ENCODE measurements around the gene SNORC. TPM values are rescaled to one million over a fixed set of nuclear protein-coding genes. Genes with fewer than 3 reads are reported as not detected.

Gene SNORC
- total and polyA plus RNA-seq, 9 of the 15 experiments (the other 6 are each of a cell fraction or from before 2014, with no cell fraction given), result 0.14 to 2.5 (median 0.72) TPM; not detected in 2

DNA sequence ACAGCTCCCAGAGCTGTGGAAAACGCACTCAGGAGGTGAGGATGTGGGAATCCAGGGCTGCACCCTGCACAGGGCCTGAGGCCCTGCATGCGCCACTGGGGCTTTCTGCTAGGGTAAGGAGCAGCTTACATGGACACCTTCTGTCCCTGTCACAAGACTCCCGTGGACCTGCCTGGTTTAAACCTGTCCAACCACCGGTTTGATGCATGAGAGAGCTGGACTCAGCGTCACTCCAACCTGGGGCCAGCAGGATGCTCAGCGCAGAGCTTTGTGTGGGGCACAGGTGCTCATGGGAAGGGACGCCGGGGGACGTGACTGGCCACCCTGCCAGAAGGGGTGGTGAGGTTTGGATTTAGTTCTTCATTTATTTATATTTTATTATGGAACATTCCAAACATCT, 24.2 kb downstream of the SNORC start:
- no peak overlapping the region; a peak in 1 of 4 replicates for H3K9ac ChIP-seq (ENCODE audit: insufficient read depth in 1 of 2, low read depth in 2 of 2, low read length in 2 of 2)
- no peaks in the 10 kb centered on the region for H4K20me1 ChIP-seq (replicated peaks; ENCODE audit: control insufficient read depth, insufficient read depth, low read length)
- H3K9me1 ChIP-seq (ENCODE audit: control insufficient read depth, insufficient read depth, low read length), result no peaks in the 10 kb centered on the region
- H2AFZ ChIP-seq (ENCODE audit: low read depth, low read length), result no peak overlapping the region
- CTCF ChIA-PET (ENCODE audit: low intra/inter-chr PET ratio), result no interaction called here
- BruUV-seq (replicated peaks), result no TSS peak
- no peaks in the 10 kb centered on the region for H3K36me3 ChIP-seq (ENCODE audit: control insufficient read depth, insufficient read depth, low read length)
- H3K9me3 ChIP-seq (replicated peaks; ENCODE audit: control insufficient read depth, insufficient read depth, low read depth, low read length), result no peaks in the 10 kb centered on the region
- no peak for TF ChIP-seq CBX8 (IDR thresholded peaks at IDR 0.05; ENCODE audit: borderline replicate concordance, extremely low read depth, low read depth, low read length, poor library complexity, severe bottlenecking)
- no peak overlapping the region for H3K27ac ChIP-seq (ENCODE audit: extremely low read depth, low read depth, low read length)
- DNase-seq (ENCODE audit: extremely low read depth in 1 of 4, low spot score in 3 of 4) (no peak), ATAC-seq (no peak), FAIRE-seq (no peak)
- H3K79me2 ChIP-seq (ENCODE audit: control insufficient read depth, insufficient read depth, low read length), result no peaks in the 10 kb centered on the region
- POLR2A ChIA-PET, result no interaction called here
- H3K4me1 ChIP-seq (replicated peaks in 1 of 2; ENCODE audit: control insufficient read depth in 2 of 2, insufficient read depth in 2 of 2, low read length in 2 of 2), result peaks cover 5 to 11% of the 10 kb centered on the region in 2 experiments; a peak in 3 of 5 replicates
- in situ Hi-C loops (cut with MboI) (no loop called here), intact Hi-C loops (cut with micrococcal nuclease) (no loop called here)
- no peak overlapping the region for H3K4me3 ChIP-seq
- WGBS (ENCODE audit: insufficient coverage, low coverage, missing lambda C conversion rate), result 15% methylated on average over 7 of the region's 9 CpGs
- peaks cover 0 to 47% of the 10 kb centered on the region in 2 experiments; a peak in 3 of 5 replicates for H3K27me3 ChIP-seq (ENCODE audit: control insufficient read depth in 2 of 2, insufficient read depth in 2 of 2, low read length in 2 of 2)
- no peak overlapping the region for H3K4me2 ChIP-seq (ENCODE audit: insufficient read depth, low read length)

DNA sequence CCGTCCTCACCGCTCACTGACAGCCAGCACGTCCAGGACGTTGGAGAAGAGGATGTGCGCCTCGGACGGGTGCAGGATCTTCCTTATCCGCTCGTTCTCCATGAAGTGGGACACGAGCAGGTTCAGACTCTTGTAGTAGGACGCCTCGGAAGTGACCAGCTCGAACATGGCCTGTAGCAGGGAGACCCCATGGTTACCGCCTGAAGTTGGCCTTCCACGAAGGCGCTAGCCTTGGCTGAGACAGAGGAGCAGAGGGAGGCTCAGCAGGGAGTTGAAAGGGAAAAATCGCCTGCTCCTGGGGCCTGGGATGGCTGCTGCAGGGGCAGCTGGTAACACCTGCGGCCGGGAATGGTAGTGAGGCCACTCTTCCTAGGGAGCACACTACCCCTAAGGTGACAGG, 24.7 kb downstream of the SNORC start:
- H2AFZ ChIP-seq (ENCODE audit: low read depth, low read length), result no peak overlapping the region
- H3K4me2 ChIP-seq (ENCODE audit: insufficient read depth, low read length), result no peak overlapping the region
- ATAC-seq, result no peak
- POLR2A ChIA-PET, result no interaction called here
- no peak for FAIRE-seq
- H3K9me1 ChIP-seq (ENCODE audit: control insufficient read depth, insufficient read depth, low read length), result no peaks in the 10 kb centered on the region
- in situ Hi-C loops (cut with MboI), result no loop called here
- no peaks in the 10 kb centered on the region for H3K36me3 ChIP-seq (ENCODE audit: control insufficient read depth, insufficient read depth, low read length)
- BruUV-seq (replicated peaks), result no TSS peak
- H3K79me2 ChIP-seq (ENCODE audit: control insufficient read depth, insufficient read depth, low read length), result no peaks in the 10 kb centered on the region
- H3K9ac ChIP-seq (ENCODE audit: insufficient read depth in 1 of 2, low read depth in 2 of 2, low read length in 2 of 2), result no peak overlapping the region; a peak in 1 of 4 replicates
- no peaks in the 10 kb centered on the region for H4K20me1 ChIP-seq (replicated peaks; ENCODE audit: control insufficient read depth, insufficient read depth, low read length)
- H3K4me3 ChIP-seq, result no peak overlapping the region
- no peak for DNase-seq (ENCODE audit: extremely low read depth in 1 of 4, low spot score in 3 of 4)
- 5% methylated on average over 15 of the region's 19 CpGs for WGBS (ENCODE audit: insufficient coverage, low coverage, missing lambda C conversion rate)
- no peak for TF ChIP-seq RFX7 (CRISPR knock-in tag; IDR thresholded peaks at IDR 0.05)
- no peak for TF ChIP-seq ZFPM2 (CRISPR knock-in tag; IDR thresholded peaks at IDR 0.05)
- H3K27me3 ChIP-seq (ENCODE audit: control insufficient read depth in 2 of 2, insufficient read depth in 2 of 2, low read length in 2 of 2), result peaks cover 0 to 44% of the 10 kb centered on the region in 2 experiments; a peak in 3 of 5 replicates
- H3K4me1 ChIP-seq (replicated peaks in 1 of 2; ENCODE audit: control insufficient read depth in 2 of 2, insufficient read depth in 2 of 2, low read length in 2 of 2), result peaks cover 5 to 11% of the 10 kb centered on the region in 2 experiments; a peak in 3 of 5 replicates
- H3K9me3 ChIP-seq (replicated peaks; ENCODE audit: control insufficient read depth, insufficient read depth, low read depth, low read length), result no peaks in the 10 kb centered on the region
- CTCF ChIA-PET (ENCODE audit: low intra/inter-chr PET ratio), result no interaction called here
- H3K27ac ChIP-seq (ENCODE audit: extremely low read depth, low read depth, low read length), result no peak overlapping the region
- intact Hi-C loops (cut with micrococcal nuclease), result no loop called here
